Measurements from ENCODE around the gene SET. TPM values are rescaled to one million over a fixed set of nuclear protein-coding genes. Genes with fewer than 3 reads are reported as not detected.
A peak's percentile ranks its signal among the peaks of the same experiment; 100 is the strongest.
"Not testable (repeated sequence)": the region's sequence is repeated elsewhere in the genome, so short reads cannot be mapped to it uniquely, and the experiment has no call there.

SET gene
- polyA plus RNA-seq, 1 of the 3 experiments (the other 2 are of a cell fraction): 64.6 TPM

- Histone ChIP-seq H3K4me3 (ENCODE audit: low read depth in 2 of 2, low read length in 1 of 2) (no peak overlapping the region), H3K9me3 (no peaks in the 10 kb centered on the region), H4K20me1 (ENCODE audit: insufficient read depth) (no peaks in the 10 kb centered on the region), H3K4me2 (no peak overlapping the region), H3F3A (replicated peaks; ENCODE audit: insufficient read depth) (peaks cover 12% of the 10 kb centered on the region), H2AFZ (ENCODE audit: low read depth) (no peak overlapping the region), H3K27ac (ENCODE audit: low read depth in 2 of 2, low read length in 1 of 2) (no peak overlapping the region), H3K27me3 (ENCODE audit: insufficient read depth) (no peaks in the 10 kb centered on the region), H3K79me2 (ENCODE audit: insufficient read depth) (peaks cover 53% of the 10 kb centered on the region; the same call in 1 of the 2 replicates), H3K36me3 (replicated peaks in 1 of 2; ENCODE audit: control insufficient read depth in 1 of 2, insufficient read depth in 2 of 2, low read length in 1 of 2) (peaks cover under 1 to 8% of the 10 kb centered on the region in 2 experiments), H3K9me2 (no peaks in the 10 kb centered on the region), H3K9ac (no peak overlapping the region), H3K4me1 (ENCODE audit: control insufficient read depth in 1 of 2, insufficient read depth in 2 of 2, low read depth in 1 of 2, low read length in 1 of 2) (no peaks in the 10 kb centered on the region)
- CTCF ChIA-PET: interaction anchor here (0.9 kb wide), 1 partner anchor 59 kb away, joined by 4 read pairs; the partner anchor contains the start of gene PKN3
- POLR2A ChIA-PET: no interaction called here
- no peak for DNase-seq
- no peak for TF ChIP-seq IRF3 (IDR thresholded peaks at IDR 0.05; ENCODE audit: low read depth, low read length)
- WGBS (ENCODE audit: low lambda C conversion rate): 81% methylated on average over 11 of the region's 12 CpGs
Observed at GRCh38 chr9:128643519-128644300, 45.3 kb upstream of the SET start.

- 98% methylated on average over 7 of the region's 9 CpGs for WGBS (ENCODE audit: low lambda C conversion rate)
Observed at GRCh38 chr9:128648206-128648605, 40.8 kb upstream of the SET start.

More at GRCh38 chr9:128648206-128648605, 40.8 kb upstream of the SET start:
- H3K9ac ChIP-seq; H3K27ac ChIP-seq (ENCODE audit: low read depth in 2 of 2, low read length in 1 of 2); H3K9me2 ChIP-seq; H2AFZ ChIP-seq (ENCODE audit: low read depth); H3K36me3 ChIP-seq (replicated peaks in 1 of 2; ENCODE audit: control insufficient read depth in 1 of 2, insufficient read depth in 2 of 2, low read length in 1 of 2); H3K4me2 ChIP-seq; POLR2A ChIA-PET; H3K27me3 ChIP-seq (ENCODE audit: insufficient read depth); H3K4me3 ChIP-seq (ENCODE audit: low read depth in 2 of 2, low read length in 1 of 2); H4K20me1 ChIP-seq (ENCODE audit: insufficient read depth); H3K9me3 ChIP-seq; H3K4me1 ChIP-seq (ENCODE audit: control insufficient read depth in 1 of 2, insufficient read depth in 2 of 2, low read depth in 1 of 2, low read length in 1 of 2): not testable (repeated sequence)
- DNase-seq: peak; percentile 58
- CTCF ChIA-PET: interaction anchor here (0.9 to 1.1 kb wide), 3 partner anchors 12 to 68 kb away, joined by 3 to 4 read pairs (median 4); partner anchors contain the start of gene PKN3
- TF ChIP-seq CTCF (IDR thresholded peaks at IDR 0.05): peak; percentile 37
- peak; percentile 42 for TF ChIP-seq RAD21 (IDR thresholded peaks at IDR 0.05; ENCODE audit: low read length)
- Histone ChIP-seq H3F3A (replicated peaks; ENCODE audit: insufficient read depth) (peaks cover 12% of the 10 kb centered on the region), H3K79me2 (ENCODE audit: insufficient read depth) (peaks cover 59% of the 10 kb centered on the region; the same call in 1 of the 2 replicates)

Measured in SK-N-SH (cell line).